ENCODE measurements around the gene APBA3.

Gene APBA3

DNA sequence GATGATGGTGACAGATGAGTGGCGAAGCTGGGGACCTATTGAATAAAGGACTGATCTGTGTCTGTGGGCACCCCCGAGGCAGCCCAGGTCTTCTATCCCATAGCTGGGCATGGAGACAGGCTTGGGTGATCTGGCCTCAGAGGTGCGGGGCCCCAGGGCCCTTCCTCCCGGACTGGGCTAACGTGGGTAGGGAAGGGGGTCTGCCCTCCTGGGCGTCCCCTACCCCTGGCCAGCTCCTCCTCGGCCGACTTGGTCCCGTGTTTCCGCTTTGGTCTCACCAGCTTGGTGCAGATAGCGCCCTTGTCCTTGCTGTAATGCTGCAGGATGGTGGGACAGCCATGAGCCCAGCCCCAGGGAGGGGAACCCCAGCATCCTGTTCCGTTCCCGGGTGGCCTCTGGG lies 21.4 kb upstream of the APBA3 start:
- H3K4me3 ChIP-seq (ENCODE audit: control insufficient read depth, low read depth, low read length) = no peak overlapping the region
- TF ChIP-seq, protein P1, sequence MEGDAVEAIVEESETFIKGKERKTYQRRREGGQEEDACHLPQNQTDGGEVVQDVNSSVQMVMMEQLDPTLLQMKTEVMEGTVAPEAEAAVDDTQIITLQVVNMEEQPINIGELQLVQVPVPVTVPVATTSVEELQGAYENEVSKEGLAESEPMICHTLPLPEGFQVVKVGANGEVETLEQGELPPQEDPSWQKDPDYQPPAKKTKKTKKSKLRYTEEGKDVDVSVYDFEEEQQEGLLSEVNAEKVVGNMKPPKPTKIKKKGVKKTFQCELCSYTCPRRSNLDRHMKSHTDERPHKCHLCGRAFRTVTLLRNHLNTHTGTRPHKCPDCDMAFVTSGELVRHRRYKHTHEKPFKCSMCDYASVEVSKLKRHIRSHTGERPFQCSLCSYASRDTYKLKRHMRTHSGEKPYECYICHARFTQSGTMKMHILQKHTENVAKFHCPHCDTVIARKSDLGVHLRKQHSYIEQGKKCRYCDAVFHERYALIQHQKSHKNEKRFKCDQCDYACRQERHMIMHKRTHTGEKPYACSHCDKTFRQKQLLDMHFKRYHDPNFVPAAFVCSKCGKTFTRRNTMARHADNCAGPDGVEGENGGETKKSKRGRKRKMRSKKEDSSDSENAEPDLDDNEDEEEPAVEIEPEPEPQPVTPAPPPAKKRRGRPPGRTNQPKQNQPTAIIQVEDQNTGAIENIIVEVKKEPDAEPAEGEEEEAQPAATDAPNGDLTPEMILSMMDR (conservative IDR thresholded peaks at IDR 0.05; ENCODE audit: control insufficient read depth, insufficient read depth, low read depth, low read length) = no peak
- DNase-seq (ENCODE audit: low read depth) = no peak

DNA sequence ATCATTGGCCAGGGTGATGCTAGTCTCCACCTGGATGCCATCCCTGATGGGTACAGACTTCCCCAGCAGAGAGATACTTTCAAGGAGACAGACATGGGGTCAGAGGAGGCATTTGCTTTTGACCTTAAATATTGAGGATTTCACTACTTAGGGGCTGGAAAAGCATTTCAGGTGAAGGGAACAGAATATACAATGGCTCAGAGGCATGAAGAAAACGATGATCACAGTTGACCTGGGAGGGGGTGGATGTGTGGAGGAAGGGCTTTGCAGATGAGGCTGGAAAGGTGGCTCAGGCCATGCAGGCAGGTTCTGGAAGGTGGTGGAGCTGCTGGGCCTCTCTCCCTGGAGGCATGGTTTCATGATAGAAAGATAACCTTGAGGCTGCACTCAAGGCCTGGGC lies 20.8 kb upstream of the APBA3 start:
- TF ChIP-seq, protein P1 (conservative IDR thresholded peaks at IDR 0.05; ENCODE audit: control insufficient read depth, insufficient read depth, low read depth, low read length) = no peak
- H3K4me3 ChIP-seq (ENCODE audit: control insufficient read depth, low read depth, low read length) = no peak overlapping the region
- no peak for DNase-seq (ENCODE audit: low read depth)

DNA sequence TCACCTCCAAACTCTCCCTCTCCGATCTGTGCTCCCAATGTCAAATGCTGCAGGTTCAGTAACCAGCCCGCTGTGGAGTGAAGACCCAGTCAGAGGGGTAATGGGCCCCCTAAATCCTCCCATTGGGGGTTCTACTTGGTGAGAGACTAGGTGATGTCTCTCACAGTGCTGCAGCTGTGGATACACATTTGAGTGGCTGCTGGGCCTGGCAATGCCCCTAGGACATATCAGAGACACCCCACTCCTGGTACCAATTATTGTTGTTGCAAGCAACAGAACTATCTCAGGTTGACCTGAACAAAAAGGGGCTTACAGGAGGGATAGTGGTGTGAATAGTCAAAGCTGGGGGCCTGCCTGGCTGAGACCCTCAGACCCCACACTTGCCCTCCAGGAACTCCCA lies 20.1 kb upstream of the APBA3 start:
- no peak overlapping the region for H3K4me3 ChIP-seq (ENCODE audit: control insufficient read depth, low read depth, low read length)
- DNase-seq (ENCODE audit: low read depth) = no peak
- TF ChIP-seq, protein P1 (conservative IDR thresholded peaks at IDR 0.05; ENCODE audit: control insufficient read depth, insufficient read depth, low read depth, low read length) = no peak

DNA sequence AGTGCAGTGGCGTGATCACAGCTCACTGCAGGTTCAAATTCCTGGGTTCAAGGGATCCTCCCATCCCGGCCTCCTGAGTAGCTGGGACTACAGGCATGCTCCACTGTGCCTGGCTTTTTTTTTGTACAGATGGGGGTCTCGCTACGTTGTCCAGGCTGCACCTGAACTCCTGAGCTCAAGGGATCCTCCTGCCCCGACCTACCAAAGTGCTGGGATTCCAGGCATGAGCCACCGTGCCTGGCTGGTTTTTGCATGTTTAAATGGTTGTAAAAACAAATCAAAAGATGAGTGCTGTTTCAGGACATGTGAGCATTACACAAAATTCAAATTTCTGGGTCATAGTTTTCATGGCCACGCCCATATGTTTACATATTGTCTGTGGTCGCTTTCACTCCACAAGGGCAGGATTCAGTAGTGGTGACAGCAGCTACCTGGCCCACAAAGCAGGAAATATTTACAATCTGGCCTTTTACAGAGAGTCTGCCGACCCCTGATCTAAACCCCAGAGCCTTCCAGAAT lies 19.4 kb upstream of the APBA3 start:
- DNase-seq (ENCODE audit: low read depth) = no peak
- TF ChIP-seq, protein P1 (conservative IDR thresholded peaks at IDR 0.05; ENCODE audit: control insufficient read depth, insufficient read depth, low read depth, low read length) = no peak
- H3K4me3 ChIP-seq (ENCODE audit: control insufficient read depth, low read depth, low read length) = no peak overlapping the region

DNA sequence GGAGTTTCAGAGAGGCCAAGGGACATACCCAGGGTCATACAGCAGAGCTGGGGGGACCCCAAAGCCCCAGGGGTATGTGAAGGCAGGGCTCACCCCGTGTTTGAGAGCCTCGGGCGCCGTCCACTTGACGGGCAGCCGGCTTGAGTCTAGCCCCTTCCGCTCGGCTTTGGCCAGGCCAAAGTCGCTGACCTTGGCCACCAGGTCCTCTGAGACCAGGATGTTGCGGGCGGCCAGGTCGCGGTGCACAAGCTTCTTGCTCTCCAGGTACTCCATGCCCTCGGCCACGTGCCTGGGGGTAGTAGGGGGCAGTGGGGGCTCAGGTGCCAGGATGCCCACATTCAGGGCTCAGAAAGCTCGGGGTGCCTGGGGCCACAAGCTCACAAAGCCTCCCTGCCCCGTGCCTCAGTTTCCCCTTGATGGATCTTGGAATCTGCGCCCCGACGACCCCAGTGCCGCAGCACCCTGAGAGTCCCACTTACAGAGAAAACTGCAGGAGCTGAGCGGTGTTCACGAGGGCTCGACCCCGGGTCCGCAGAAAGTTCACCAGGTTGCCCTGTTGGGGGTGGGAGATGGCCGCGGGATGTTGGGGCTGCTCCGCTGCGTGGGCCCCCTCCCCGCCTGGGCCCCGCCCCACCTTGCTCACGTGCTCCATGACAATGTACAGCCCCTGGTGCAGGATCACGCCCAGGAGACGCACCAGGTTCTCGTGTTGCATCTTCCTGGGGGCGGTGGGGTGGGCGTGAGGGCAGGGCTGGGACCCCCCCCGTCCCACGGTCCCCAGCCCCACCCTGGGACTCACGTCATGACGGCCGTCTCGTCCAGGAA lies 17.6 kb upstream of the APBA3 start:
- H3K4me3 ChIP-seq (ENCODE audit: control insufficient read depth, low read depth, low read length) = no peak overlapping the region
- TF ChIP-seq, protein P1 (conservative IDR thresholded peaks at IDR 0.05; ENCODE audit: control insufficient read depth, insufficient read depth, low read depth, low read length) = no peak
- no peak for DNase-seq (ENCODE audit: low read depth)

DNA sequence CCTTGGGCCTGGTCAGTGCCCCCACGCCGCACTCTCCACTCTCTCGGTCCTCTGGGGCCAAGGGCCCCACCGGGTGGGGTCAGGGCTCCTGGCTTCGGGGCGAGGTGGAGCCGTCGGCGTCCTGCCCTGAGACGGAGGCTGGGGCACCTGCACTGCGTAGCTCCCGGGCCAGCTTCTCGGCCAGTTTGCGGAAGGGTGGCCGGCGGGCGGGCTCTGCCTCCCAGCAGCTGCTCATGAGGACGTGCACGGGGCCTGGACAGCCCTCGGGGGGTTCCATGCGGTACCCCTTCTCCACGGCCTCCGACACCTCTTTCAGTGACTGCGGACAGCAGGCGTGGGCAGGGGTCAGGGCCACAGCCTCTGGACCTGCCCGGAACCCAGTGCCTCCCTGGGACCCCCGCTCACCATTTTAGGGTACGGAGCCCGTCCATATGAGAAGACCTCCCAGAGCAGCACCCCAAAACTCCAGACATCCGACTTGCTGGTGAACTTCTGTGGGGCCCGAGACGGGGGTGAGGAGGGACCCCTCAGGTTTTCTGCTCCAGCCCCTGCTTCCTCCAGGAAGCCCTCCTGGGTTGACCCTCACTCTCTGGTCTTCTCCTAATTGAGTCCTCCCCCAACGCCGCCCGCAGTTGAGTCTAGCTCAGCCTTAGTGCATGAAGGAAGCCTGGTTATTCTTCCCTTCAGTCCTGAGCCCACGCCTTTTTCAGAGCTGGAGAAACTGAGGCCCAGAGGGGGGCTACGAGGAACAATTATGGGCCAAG lies 16.8 kb upstream of the APBA3 start:
- TF ChIP-seq, protein P1 (conservative IDR thresholded peaks at IDR 0.05; ENCODE audit: control insufficient read depth, insufficient read depth, low read depth, low read length) = no peak
- H3K4me3 ChIP-seq (ENCODE audit: control insufficient read depth, low read depth, low read length) = no peak overlapping the region
- no peak for DNase-seq (ENCODE audit: low read depth)
